Ovary (tissue), 9 donors: Measurements from ENCODE around the gene GNG7. TPM values are rescaled to one million over a fixed set of nuclear protein-coding genes. Genes with fewer than 3 reads are reported as not detected.
"Not testable (repeated sequence)": the region's sequence is repeated elsewhere in the genome, so short reads cannot be mapped to it uniquely, and the experiment has no call there.

Source experiments
- DNase-seq, 5 donors: peaks; one replicate each; pipeline ENCODE4 v3.0.0-alpha.2; 2019 to 2020
- H3K27ac ChIP-seq, 2 donors: fragments of 200-600 bp; one replicate each; pipeline versions ENCODE4 v1.5.1 to v1.8.0; 2019 to 2022
- H3K27me3 ChIP-seq: fragments of 200-600 bp; one replicate; pipeline ENCODE4 v1.8.0; 2022
- H3K36me3 ChIP-seq: fragments of 200-600 bp; sonication (generic); one replicate; pipeline ENCODE4 v1.5.1; 2019
- H3K4me1 ChIP-seq: one replicate; pipeline ENCODE4 v1.8.1; 2013; ENCODE audit warnings: mild to moderate bottlenecking, moderate library complexity; ENCODE audit not compliant: insufficient read depth
- H3K4me3 ChIP-seq: fragments of 200-600 bp; sonication (generic); one replicate; pipeline ENCODE4 v1.5.1; 2017
- H3K9me3 ChIP-seq, 2 donors: fragments of 200-600 bp in 1 of 2; sonication (generic) in 1 of 2; one replicate each; pipeline versions ENCODE4 v1.5.1 to v1.8.1; 2013 to 2019; ENCODE audit warnings: mild to moderate bottlenecking in 1 of 2, moderate library complexity in 1 of 2
- CTCF ChIP-seq, 3 donors: fragments of 450-650 bp in 2 of 3; fragments of 200-600 bp in 1 of 3; IDR thresholded peaks; one replicate each; pipeline versions ENCODE4 v1.5.1 to v1.8.0; 2016 to 2022; ENCODE audit warnings: antibody characterized with exemption in 3 of 3, mild to moderate bottlenecking in 1 of 3
- EP300 ChIP-seq: sonication (generic); formaldehyde crosslinking; IDR thresholded peaks from one replicate; pipeline ENCODE4 v1.6.1; 2017; ENCODE audit warnings: antibody characterized with exemption
- POLR2A ChIP-seq: fragments of 450-650 bp; IDR thresholded peaks from one replicate; pipeline ENCODE4 v1.6.1; 2017; ENCODE audit warnings: antibody characterized with exemption, mild to moderate bottlenecking, moderate library complexity
- WGBS, 3 donors: extraction: QIAGEN DNeasy Blood & Tissue Kit in 1 of 3; methylation state at CpG; one replicate each; pipeline versions ENCODE4 v1.1.5 to v1.1.7; 2013 to 2017; 5-methylcytosine and 5-hydroxymethylcytosine counted together
- intact Hi-C, 4 donors: fragments of 100-400 bp; cut with DNase I; formaldehyde crosslinking; loops; one replicate each; pipeline versions ENCODE4 v1.11.0 to v1.15.1; 2022 to 2023
- polyA plus RNA-seq, 2 donors: library from polyadenylated mRNA; stranded (reverse); fragments of 200-250 nt in 1 of 2; fragments of 350-450 nt in 1 of 2; fragmentation: Illumina TruSeq in 1 of 2; extraction: RNeasy Lipid Tissue Mini Kit (QIAGEN cat#74804) in 1 of 2; gene quantifications; one replicate each; pipeline ENCODE4 v1.2.3, GENCODE V29; 2013 to 2014
- total RNA-seq, 7 donors: library from RNA; depleted of rRNA in 2 of 7; stranded (reverse); fragments of >200 nt in 2 of 7; fragmentation: NEBNext Ultra II Directional in 3 of 7; extraction: Animal tissue kit (Norgen Biotek cat#: 25700) in 3 of 7; gene quantifications; one replicate each; pipeline versions ENCODE4 v1.1.0 to v1.2.4, GENCODE V29; 2016 to 2023
- donor health status: DM: no; HTN: no; CAD: no; lungs with moderate emphysema.
- donor health status: DM: no; HTN: no; CAD: no.
- donor health status: Bipolar disorder and iron deficiency.
- donor health status: DM: yes; HTN: yes; CAD: no.
- donor health status: DM: no; HTN: no; CAD: no.
- donor health status: DM: yes; HTN: yes; CAD: no.

The GNG7 gene
- total and polyA plus RNA-seq, 9 donors: 4.1 to 36.3 (median 15.1) TPM

DNA sequence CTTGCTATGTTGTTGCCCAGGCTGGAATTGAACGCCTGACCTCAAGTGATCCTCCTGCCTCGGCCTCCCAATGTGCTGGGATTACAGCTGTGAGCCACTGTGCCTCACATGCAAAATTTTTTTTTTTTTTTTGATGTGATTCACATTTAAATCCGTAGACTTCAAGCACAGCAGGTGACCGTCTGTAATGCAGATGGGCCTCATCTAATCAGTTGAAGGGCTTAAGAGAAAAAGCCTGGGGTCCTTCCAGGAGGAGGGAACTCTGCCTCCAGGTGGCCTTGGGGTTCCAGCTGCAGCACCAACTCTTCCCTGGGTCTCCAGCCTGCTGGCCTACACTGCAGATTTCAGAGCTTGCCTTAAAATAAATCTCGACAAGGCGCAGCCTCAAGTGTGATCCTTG, 183.0 kb downstream of the GNG7 start:
- TF ChIP-seq CTCF (IDR thresholded peaks at IDR 0.05) (no peak), POLR2A (no peak), EP300 (no peak)
- 83 to 95% (median 90%) methylated on average over 6 of the region's 6 CpGs for WGBS, 3 donors
- no peaks in the 10 kb centered on the region for H3K36me3 ChIP-seq

DNA sequence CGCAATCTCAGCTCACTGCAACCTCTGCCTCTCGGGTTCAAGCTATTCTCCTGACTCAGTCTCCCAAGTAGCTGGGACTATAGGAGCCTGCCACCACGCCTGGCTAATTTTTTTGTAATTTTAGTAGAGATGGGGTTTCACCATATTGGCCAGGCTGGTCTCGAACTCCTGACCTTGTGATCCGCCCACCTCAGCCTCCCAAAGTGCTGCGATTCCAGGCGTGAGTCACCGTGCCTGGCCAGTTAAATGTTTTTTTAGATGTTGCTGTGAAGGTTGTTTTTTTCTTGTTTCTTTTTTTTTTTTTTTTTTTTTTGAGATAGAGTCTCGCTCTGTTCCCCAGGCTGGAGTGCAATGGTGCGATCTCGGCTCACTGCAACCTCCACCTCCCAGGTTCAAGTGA, 183.6 kb downstream of the GNG7 start:
- H3K9me3 ChIP-seq, intact Hi-C loops, H3K4me1 ChIP-seq, H3K4me3 ChIP-seq, H3K27ac ChIP-seq, H3K36me3 ChIP-seq, DNase-seq, H3K27me3 ChIP-seq: not testable (repeated sequence)
- 62 to 70% (median 68%) methylated on average over 11 of the region's 11 CpGs for WGBS, 3 donors

More for the DNA sequence above, 183.0 kb downstream of the GNG7 start:
- intact Hi-C loops: no loop called here
- Histone ChIP-seq H3K27me3 (no peaks in the 10 kb centered on the region), H3K27ac (no peak overlapping the region), H3K9me3 (no peaks in the 10 kb centered on the region), H3K4me1 (no peaks in the 10 kb centered on the region), H3K4me3 (no peak overlapping the region)
- DNase-seq: no peak

GRCh38 chr19:2517881-2518601, 184.5 kb downstream of the GNG7 start:
- WGBS, 3 donors: 44 to 62% (median 61%) methylated on average over 21 to 35 of the region's 35 CpGs
- Histone ChIP-seq H3K9me3 (no peaks in the 10 kb centered on the region), H3K27me3 (no peaks in the 10 kb centered on the region), H3K4me3 (no peak overlapping the region), H3K36me3 (no peaks in the 10 kb centered on the region), H3K4me1 (no peaks in the 10 kb centered on the region), H3K27ac (no peak overlapping the region)
- DNase-seq: no peak
- no peak for TF ChIP-seq EP300
- intact Hi-C loops: no loop called here

GRCh38 chr19:2516727-2517126, 185.8 kb downstream of the GNG7 start:
- DNase-seq: no peak
- TF ChIP-seq POLR2A: no peak
- no peak for TF ChIP-seq CTCF (IDR thresholded peaks at IDR 0.05)
- TF ChIP-seq EP300: no peak
- 79 to 88% (median 81%) methylated on average over 18 of the region's 18 CpGs for WGBS, 3 donors

GRCh38 chr19:2514981-2515518, 187.4 kb downstream of the GNG7 start:
- H3K27ac ChIP-seq: no peak overlapping the region
- 93 to 96% (median 94%) methylated on average over 16 of the region's 16 CpGs for WGBS, 3 donors
- intact Hi-C loops: no loop called here
- H3K36me3 ChIP-seq: no peaks in the 10 kb centered on the region
- H3K4me1 ChIP-seq: no peaks in the 10 kb centered on the region
- H3K27me3 ChIP-seq: no peaks in the 10 kb centered on the region
- no peak overlapping the region for H3K4me3 ChIP-seq
- no peak for DNase-seq
- TF ChIP-seq EP300: no peak
- no peak for TF ChIP-seq CTCF (IDR thresholded peaks at IDR 0.05)
- TF ChIP-seq POLR2A: no peak
- H3K9me3 ChIP-seq: no peaks in the 10 kb centered on the region

More at GRCh38 chr19:2516727-2517126, 185.8 kb downstream of the GNG7 start:
- no peaks in the 10 kb centered on the region for H3K4me1 ChIP-seq
- H3K27ac ChIP-seq: no peak overlapping the region
- no peaks in the 10 kb centered on the region for H3K36me3 ChIP-seq
- H3K27me3 ChIP-seq: no peaks in the 10 kb centered on the region
- H3K9me3 ChIP-seq: no peaks in the 10 kb centered on the region
- no peak overlapping the region for H3K4me3 ChIP-seq
- intact Hi-C loops: no loop called here
